Stimulated activated CD8-positive, alpha-beta memory T cell treated with anti-CD3 and anti-CD28 coated beads, Interleukin-2, amount 100 ng/mL, for 1 hour (primary cell): ENCODE data around the gene LMF2.

Experiments used
- DNase-seq, 2 donors: peaks; one replicate each; pipeline ENCODE4 v3.0.0-alpha.2; 2020; ENCODE audit warnings: low read depth in 2 of 2

The LMF2 gene

DNA sequence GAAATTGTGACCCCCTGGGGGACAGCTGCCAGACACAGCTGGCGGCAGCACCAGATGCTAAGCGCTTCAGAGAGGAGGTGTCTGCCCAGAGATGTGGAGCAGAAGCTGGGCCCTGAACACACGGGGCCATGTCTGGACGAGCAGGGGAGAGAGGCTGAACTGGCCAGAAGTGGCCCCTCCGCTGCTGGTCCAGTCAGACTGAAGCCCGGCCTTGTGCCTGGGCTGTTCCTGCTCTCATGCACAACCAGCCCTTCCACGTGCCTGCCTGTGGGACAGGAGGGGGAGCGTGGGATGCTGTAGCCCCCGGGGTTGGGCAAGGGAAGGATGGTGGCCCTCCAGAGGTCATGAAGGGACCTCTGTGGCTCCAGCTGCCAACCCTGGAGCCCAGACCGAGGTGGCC is 24.4 kb downstream of the LMF2 start:
- DNase-seq = no peak

DNA sequence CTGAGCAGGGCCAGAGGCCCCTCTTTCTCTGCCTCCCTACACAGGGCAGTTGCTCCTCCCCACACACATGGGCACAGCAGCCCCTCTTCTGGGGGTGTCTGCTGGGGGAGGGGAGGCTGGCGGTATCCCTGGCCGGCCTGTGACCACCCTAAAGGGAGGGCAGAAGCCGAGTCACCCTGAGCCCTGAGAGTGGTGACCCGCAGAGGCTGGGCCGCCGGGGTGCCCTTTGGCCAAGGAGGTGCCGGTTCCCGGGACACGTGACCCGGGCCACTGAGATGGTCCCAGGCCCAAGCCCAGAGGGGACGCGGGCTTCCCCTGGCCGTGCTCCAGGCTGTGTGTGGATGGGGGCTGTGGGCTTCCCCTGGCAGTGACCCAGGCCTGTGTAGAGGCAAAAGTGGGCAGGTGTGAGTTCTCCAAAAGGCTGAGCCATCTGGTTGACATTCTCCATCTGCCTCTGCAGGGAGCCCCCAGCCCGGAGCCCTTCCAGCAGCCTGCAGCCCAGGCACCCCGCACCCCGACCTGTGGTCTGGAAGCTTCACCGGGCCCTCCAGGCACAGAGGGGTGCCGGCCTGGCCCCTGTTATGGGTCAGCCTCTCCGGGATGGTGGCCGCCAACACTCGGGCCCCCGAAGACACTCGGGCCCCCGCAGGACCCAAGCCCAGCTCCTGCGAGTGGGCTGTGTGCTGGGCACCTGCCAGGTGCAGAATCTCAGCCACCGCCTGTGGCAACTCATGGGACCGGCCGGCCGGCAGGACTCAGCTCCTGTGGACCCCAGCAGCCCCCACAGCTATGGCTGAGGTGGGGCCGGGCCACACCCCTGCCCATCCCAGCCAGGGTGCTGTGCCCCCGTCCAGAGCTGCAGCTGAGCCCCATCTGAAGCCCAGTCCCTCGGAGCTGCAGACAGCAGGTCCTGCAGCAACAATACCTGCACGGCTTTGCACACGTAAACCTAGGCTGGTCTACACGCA is 25.1 kb downstream of the LMF2 start:
- DNase-seq = no peak

DNA sequence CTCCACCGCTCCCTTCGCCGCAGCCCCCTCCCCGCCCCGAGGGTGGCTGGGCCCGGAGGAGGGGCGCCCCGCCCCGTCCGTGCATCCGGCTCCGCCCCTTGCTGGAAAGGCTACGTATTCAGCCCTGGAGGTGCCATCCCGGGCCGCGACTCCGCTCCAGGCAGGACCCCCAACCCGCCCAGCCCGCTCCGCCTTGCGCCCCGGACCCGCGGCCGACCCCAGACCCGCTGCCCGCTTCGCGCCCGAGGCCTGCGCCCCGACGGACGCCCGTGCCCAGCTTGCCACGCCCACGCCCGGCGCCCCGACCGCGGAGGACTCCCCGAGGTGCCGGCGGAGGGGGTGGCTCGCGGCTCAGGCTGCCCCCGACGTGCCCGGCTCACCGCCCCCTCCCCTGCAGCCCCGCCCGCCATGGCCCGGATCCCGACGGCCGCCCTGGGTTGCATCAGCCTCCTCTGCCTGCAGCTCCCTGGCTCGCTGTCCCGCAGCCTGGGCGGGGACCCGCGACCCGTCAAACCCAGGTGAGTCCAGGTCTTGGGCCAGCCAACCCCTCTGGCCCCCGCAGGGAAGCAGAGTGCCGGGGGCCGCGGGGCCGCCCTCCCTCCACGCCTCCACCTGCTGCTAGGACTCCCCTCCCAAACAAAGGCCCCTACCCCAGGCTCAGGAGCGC is 25.9 kb downstream of the LMF2 start, which contains the start of gene ADM2:
ADM2 (plus strand) TSS at position 104 of the 667 bp plus-strand sequence; CDS start at position 409, 305 bp downstream.
- peak; percentile 25 to 40 for DNase-seq

- DNase-seq = no peak
Measured at GRCh38 chr22:50481045-50481439, 26.5 kb downstream of the LMF2 start.

DNA sequence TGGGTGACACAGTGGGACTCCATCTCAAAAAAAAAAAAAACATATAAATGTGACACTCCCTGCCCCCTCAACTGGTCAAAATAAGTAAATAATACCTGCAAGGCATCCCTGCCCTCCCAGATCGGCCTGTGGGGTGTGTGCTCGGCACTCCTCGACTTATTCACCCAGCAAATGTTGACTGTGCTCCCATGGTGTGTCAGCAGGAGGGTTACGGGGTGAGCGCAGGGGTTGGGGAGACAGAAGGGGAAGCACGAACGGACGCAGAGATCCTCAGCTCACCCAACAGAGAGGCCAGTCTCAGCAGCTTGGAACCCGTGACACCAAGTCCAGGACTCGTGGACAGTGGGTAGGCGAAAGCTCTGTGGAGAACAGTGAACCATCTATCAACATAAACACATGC is 27.8 kb downstream of the LMF2 start:
- no peak for DNase-seq

DNA sequence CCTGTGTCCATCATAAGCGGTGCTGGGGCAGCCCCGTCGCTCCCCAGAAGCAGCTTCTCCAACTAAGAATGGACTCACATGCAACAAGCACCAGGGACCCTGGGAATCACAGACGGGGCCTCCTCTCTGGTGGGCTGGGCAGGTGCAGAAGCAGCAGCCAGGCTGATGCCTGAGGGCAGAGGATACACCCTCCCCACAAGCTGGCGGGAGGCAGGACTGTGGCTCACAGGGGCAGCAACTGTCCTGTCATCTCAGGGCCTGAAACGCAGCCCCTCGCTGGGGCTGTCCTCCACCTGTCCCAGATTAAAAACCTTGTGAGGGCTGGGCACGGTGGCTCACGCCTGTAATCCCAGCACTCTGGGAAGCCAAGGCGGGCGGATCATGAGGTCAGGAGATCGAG is 29.6 kb downstream of the LMF2 start:
- no peak for DNase-seq

- no peak for DNase-seq
Measured at GRCh38 chr22:50476868-50477267, 30.6 kb downstream of the LMF2 start.

GRCh38 chr22:50475652-50476002 is 31.9 kb downstream of the LMF2 start:
- DNase-seq = no peak

GRCh38 chr22:50474710-50475651 is 32.5 kb downstream of the LMF2 start, which contains the start of gene SBF1:
SBF1 (minus strand) TSS chr22:50475035; CDS start chr22:50474840, 195 bp downstream.
- DNase-seq = peak; percentile 76 to 83

- no peak for DNase-seq
Measured at GRCh38 chr22:50473855-50474671, 33.4 kb downstream of the LMF2 start.

DNA sequence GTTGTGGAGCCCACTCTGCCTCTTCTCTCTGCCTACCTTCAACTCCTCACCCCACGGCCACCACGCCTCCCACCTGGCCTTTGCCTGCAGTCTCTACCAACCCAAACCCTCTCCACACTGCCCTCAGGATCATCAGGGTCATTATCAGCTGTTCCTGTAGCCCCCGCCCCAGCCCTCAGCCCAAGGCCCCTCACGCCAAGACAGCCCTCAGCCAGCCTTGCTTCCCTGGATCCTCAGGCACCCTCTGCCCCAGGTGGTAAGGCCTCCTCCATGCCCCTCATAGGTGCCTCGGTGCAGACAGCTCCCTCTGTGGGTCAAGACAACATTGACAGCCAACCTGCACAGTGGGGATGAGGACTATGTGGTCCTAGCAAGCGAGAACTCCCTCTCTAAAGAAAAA is 34.4 kb downstream of the LMF2 start:
- DNase-seq = peak in 1 of 2 donors; percentile 30

DNA sequence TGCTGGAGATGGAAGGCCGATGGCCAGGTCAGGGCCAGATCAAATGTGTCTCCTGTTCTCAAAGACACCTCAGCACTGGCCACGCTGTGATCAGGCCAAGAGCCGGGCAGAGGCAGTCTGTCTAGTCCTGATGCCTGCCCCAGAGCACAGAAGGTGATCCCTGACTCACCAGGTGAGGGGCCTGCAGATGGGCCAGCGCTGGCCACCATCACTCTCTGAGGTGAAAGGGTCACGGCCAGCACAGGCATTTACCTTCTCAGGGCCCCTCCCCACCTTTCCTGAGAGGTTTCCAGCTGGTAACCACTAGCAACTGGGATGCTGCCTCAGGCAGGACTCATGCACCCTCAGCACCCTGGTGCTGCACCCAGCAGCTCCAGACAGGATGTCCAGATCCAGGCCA is 35.5 kb downstream of the LMF2 start:
- DNase-seq = no peak

GRCh38 chr22:50471197-50471847 is 36.2 kb downstream of the LMF2 start:
- DNase-seq = no peak

DNA sequence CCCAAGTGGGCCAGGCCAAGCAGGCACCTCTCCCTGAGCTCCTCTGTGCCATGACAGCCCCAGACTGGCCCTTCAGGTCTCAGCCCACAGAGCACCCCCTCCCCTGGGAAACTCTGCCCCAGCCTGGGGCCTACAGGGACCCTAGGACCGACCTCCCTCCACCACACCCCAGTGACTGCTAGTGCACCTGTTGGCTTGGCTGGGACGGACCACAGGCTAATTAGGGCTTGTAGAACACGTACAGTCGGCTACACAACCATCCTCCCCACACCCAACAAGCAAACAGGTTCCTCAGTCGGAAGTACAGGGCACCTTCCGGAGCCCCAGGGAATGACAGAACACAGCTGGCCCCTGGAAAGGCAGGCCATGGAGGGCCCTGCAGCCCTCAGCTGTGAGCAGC is 37.0 kb downstream of the LMF2 start:
- DNase-seq = no peak

DNA sequence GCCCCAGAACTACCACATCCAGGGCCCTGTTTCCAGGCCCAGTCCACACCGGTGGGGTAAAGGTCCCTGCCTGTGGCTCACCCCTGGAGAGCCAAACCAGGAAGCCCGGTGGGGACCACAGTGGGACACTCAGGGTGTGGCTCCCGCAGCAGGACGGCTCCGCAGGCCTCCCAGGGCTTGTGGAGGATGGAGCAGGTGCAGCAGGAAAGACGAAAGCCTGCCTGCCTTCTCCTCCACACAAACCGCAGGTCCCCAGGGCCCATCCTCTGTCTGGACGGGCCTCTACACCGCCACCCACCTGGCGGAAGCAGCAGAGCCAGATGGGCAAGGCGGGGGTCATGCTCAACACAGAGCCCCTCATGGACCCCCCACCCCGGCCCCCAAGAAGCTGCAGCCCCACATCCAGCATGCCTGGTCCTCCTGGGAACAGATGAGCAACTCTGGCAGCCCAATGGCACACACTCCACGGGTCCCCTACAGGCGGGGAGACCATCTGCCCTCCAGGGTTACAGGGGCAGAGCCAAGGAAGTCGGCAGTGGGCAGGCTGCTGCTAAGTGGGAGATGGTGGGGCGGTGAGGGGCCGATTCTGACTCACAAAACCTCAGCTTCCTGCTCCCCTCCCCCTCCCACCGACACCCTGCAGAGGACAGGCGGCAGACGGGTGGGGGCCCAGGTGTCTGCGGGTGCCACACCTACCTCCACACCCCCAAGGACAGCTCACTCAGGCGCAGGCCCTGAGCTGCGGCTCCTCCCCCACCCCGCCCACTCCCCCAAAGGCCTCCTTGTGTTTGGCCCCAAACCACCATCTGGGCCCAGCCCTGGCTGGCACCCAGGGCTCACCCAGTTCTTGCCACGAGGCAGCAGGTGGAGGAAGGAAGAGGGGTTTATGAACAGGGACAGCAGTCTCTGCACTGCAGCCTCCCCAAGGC is 37.9 kb downstream of the LMF2 start:
- DNase-seq = peak; percentile 92 to 97

- no peak for DNase-seq
Measured at GRCh38 chr22:50468626-50469025, 38.9 kb downstream of the LMF2 start.

GRCh38 chr22:50467773-50468440 is 39.6 kb downstream of the LMF2 start:
- DNase-seq = no peak

DNA sequence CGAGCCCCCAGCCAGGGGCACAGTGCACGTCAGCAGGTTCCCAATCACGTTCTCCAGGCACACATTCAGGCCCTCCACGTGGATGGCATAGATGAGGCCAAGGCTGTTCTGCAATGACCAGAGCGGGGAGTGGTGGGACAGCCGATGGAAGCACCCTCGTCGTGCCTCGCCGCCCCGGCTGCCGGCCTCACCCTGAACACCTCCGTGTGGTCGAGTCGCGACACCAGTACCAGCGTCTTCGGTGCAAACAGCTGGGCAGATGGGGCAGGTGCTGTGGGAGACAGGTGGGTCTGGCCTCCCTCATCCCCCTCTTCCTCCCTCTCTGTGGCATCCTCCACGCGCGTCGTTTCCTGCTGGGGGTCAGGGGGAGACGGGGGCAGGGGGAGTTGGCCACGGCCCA is 40.2 kb downstream of the LMF2 start:
- DNase-seq = no peak
